ENCODE measurements around the gene MED27.
A peak's percentile ranks its signal among the peaks of the same experiment; 100 is the strongest.

The MED27 gene

GRCh38 chr9:131999692-132000551 is 79.7 kb downstream of the MED27 start:
- no peak overlapping the region for H3K4me3 Mint-ChIP-seq
- peaks cover 18% of the 10 kb centered on the region for H3K4me1 Mint-ChIP-seq (ENCODE audit: low read depth)
- no peak overlapping the region for H3K27ac Mint-ChIP-seq
- no peaks in the 10 kb centered on the region for H3K9me3 Mint-ChIP-seq
- DNase-seq (ENCODE audit: low spot score) = no peak
- peaks cover 6% of the 10 kb centered on the region for H3K36me3 Mint-ChIP-seq (ENCODE audit: low read depth)
- H3K27me3 Mint-ChIP-seq (ENCODE audit: low read depth) = no peaks in the 10 kb centered on the region

GRCh38 chr9:131997779-131998178 is 81.9 kb downstream of the MED27 start:
- no peaks in the 10 kb centered on the region for H3K27me3 Mint-ChIP-seq (ENCODE audit: low read depth)
- no peak for DNase-seq (ENCODE audit: low spot score)
- H3K36me3 Mint-ChIP-seq (ENCODE audit: low read depth) = peaks cover 8% of the 10 kb centered on the region
- H3K9me3 Mint-ChIP-seq = no peaks in the 10 kb centered on the region
- no peak overlapping the region for H3K4me3 Mint-ChIP-seq
- H3K4me1 Mint-ChIP-seq (ENCODE audit: low read depth) = peaks cover 11% of the 10 kb centered on the region
- no peak overlapping the region for H3K27ac Mint-ChIP-seq

- no peaks in the 10 kb centered on the region for H3K9me3 Mint-ChIP-seq
- H3K36me3 Mint-ChIP-seq (ENCODE audit: low read depth) = peaks cover 8% of the 10 kb centered on the region
- H3K4me3 Mint-ChIP-seq = no peak overlapping the region
- peaks cover 7% of the 10 kb centered on the region for H3K4me1 Mint-ChIP-seq (ENCODE audit: low read depth)
- H3K27ac Mint-ChIP-seq = no peak overlapping the region
- no peaks in the 10 kb centered on the region for H3K27me3 Mint-ChIP-seq (ENCODE audit: low read depth)
- DNase-seq (ENCODE audit: low spot score) = no peak
Observed at GRCh38 chr9:131997076-131997475, 82.6 kb downstream of the MED27 start.

GRCh38 chr9:131995382-131995781 is 84.3 kb downstream of the MED27 start:
- Mint-ChIP-seq H3K9me3 (no peaks in the 10 kb centered on the region), H3K27ac (no peak overlapping the region), H3K36me3 (ENCODE audit: low read depth) (peaks cover 8% of the 10 kb centered on the region), H3K27me3 (ENCODE audit: low read depth) (no peaks in the 10 kb centered on the region), H3K4me3 (no peak overlapping the region), H3K4me1 (ENCODE audit: low read depth) (peaks cover 6% of the 10 kb centered on the region)
- DNase-seq (ENCODE audit: low spot score) = no peak

- H3K4me1 Mint-ChIP-seq (ENCODE audit: low read depth) = no peaks in the 10 kb centered on the region
- peaks cover 5% of the 10 kb centered on the region for H3K36me3 Mint-ChIP-seq (ENCODE audit: low read depth)
- H3K9me3 Mint-ChIP-seq = no peaks in the 10 kb centered on the region
- no peaks in the 10 kb centered on the region for H3K27me3 Mint-ChIP-seq (ENCODE audit: low read depth)
- H3K4me3 Mint-ChIP-seq = no peak overlapping the region
- DNase-seq (ENCODE audit: low spot score) = no peak
- H3K27ac Mint-ChIP-seq = no peak overlapping the region
Observed at GRCh38 chr9:131994364-131995125, 85.1 kb downstream of the MED27 start.

- no peak for DNase-seq (ENCODE audit: low spot score)
- H3K36me3 Mint-ChIP-seq (ENCODE audit: low read depth) = peaks cover 5% of the 10 kb centered on the region
- no peaks in the 10 kb centered on the region for H3K27me3 Mint-ChIP-seq (ENCODE audit: low read depth)
- H3K27ac Mint-ChIP-seq = peak overlapping the region; percentile 13
- no peaks in the 10 kb centered on the region for H3K4me1 Mint-ChIP-seq (ENCODE audit: low read depth)
- no peak overlapping the region for H3K4me3 Mint-ChIP-seq
- no peaks in the 10 kb centered on the region for H3K9me3 Mint-ChIP-seq
Observed at GRCh38 chr9:131992906-131993657, 86.6 kb downstream of the MED27 start.

- H3K4me1 Mint-ChIP-seq (ENCODE audit: low read depth) = peaks cover 2% of the 10 kb centered on the region
- no peaks in the 10 kb centered on the region for H3K27me3 Mint-ChIP-seq (ENCODE audit: low read depth)
- H3K9me3 Mint-ChIP-seq = no peaks in the 10 kb centered on the region
- DNase-seq (ENCODE audit: low spot score) = no peak
- H3K27ac Mint-ChIP-seq = no peak overlapping the region
- no peak overlapping the region for H3K4me3 Mint-ChIP-seq
- H3K36me3 Mint-ChIP-seq (ENCODE audit: low read depth) = no peaks in the 10 kb centered on the region
Observed at GRCh38 chr9:131987232-131987631, 92.4 kb downstream of the MED27 start.

- DNase-seq (ENCODE audit: low spot score) = no peak
- H3K36me3 Mint-ChIP-seq (ENCODE audit: low read depth) = no peaks in the 10 kb centered on the region
- peaks cover 2% of the 10 kb centered on the region for H3K4me1 Mint-ChIP-seq (ENCODE audit: low read depth)
- no peaks in the 10 kb centered on the region for H3K9me3 Mint-ChIP-seq
- H3K4me3 Mint-ChIP-seq = no peak overlapping the region
- no peaks in the 10 kb centered on the region for H3K27me3 Mint-ChIP-seq (ENCODE audit: low read depth)
- no peak overlapping the region for H3K27ac Mint-ChIP-seq
Observed at GRCh38 chr9:131986576-131986975, 93.1 kb downstream of the MED27 start.

- Mint-ChIP-seq H3K36me3 (ENCODE audit: low read depth) (no peaks in the 10 kb centered on the region), H3K27ac (no peak overlapping the region), H3K4me1 (ENCODE audit: low read depth) (peaks cover 2% of the 10 kb centered on the region), H3K27me3 (ENCODE audit: low read depth) (no peaks in the 10 kb centered on the region), H3K4me3 (no peak overlapping the region), H3K9me3 (no peaks in the 10 kb centered on the region)
- no peak for DNase-seq (ENCODE audit: low spot score)
Observed at GRCh38 chr9:131986089-131986488, 93.6 kb downstream of the MED27 start.

- Mint-ChIP-seq H3K36me3 (ENCODE audit: low read depth) (no peaks in the 10 kb centered on the region), H3K9me3 (no peaks in the 10 kb centered on the region), H3K4me3 (no peak overlapping the region), H3K4me1 (ENCODE audit: low read depth) (peaks cover 2% of the 10 kb centered on the region), H3K27ac (no peak overlapping the region), H3K27me3 (ENCODE audit: low read depth) (no peaks in the 10 kb centered on the region)
- no peak for DNase-seq (ENCODE audit: low spot score)
Observed at GRCh38 chr9:131984564-131984963, 95.1 kb downstream of the MED27 start.

GRCh38 chr9:131982671-131983239 is 96.9 kb downstream of the MED27 start:
- Mint-ChIP-seq H3K4me1 (ENCODE audit: low read depth) (peaks cover 2% of the 10 kb centered on the region), H3K27ac (no peak overlapping the region), H3K36me3 (ENCODE audit: low read depth) (no peaks in the 10 kb centered on the region), H3K9me3 (no peaks in the 10 kb centered on the region), H3K4me3 (no peak overlapping the region), H3K27me3 (ENCODE audit: low read depth) (no peaks in the 10 kb centered on the region)
- no peak for DNase-seq (ENCODE audit: low spot score)

GRCh38 chr9:131982102-131982501 is 97.6 kb downstream of the MED27 start:
- no peaks in the 10 kb centered on the region for H3K36me3 Mint-ChIP-seq (ENCODE audit: low read depth)
- no peak overlapping the region for H3K27ac Mint-ChIP-seq
- H3K4me3 Mint-ChIP-seq = no peak overlapping the region

GRCh38 chr9:131981116-131981776 is 98.4 kb downstream of the MED27 start:
- Mint-ChIP-seq H3K27ac (no peak overlapping the region), H3K36me3 (ENCODE audit: low read depth) (no peaks in the 10 kb centered on the region), H3K4me1 (ENCODE audit: low read depth) (peaks cover 2% of the 10 kb centered on the region), H3K4me3 (no peak overlapping the region), H3K27me3 (ENCODE audit: low read depth) (no peaks in the 10 kb centered on the region), H3K9me3 (no peaks in the 10 kb centered on the region)
- no peak for DNase-seq (ENCODE audit: low spot score)

More at GRCh38 chr9:131982102-131982501, 97.6 kb downstream of the MED27 start:
- DNase-seq (ENCODE audit: low spot score) = no peak
- no peaks in the 10 kb centered on the region for H3K9me3 Mint-ChIP-seq
- peaks cover 2% of the 10 kb centered on the region for H3K4me1 Mint-ChIP-seq (ENCODE audit: low read depth)
- H3K27me3 Mint-ChIP-seq (ENCODE audit: low read depth) = no peaks in the 10 kb centered on the region
